ENCODE results near the gene RPUSD1.
"Not testable (repeated sequence)": the region's sequence is repeated elsewhere in the genome, so short reads cannot be mapped to it uniquely, and the experiment has no call there.

The RPUSD1 gene, protein sequence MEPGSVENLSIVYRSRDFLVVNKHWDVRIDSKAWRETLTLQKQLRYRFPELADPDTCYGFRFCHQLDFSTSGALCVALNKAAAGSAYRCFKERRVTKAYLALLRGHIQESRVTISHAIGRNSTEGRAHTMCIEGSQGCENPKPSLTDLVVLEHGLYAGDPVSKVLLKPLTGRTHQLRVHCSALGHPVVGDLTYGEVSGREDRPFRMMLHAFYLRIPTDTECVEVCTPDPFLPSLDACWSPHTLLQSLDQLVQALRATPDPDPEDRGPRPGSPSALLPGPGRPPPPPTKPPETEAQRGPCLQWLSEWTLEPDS
- long read RNA-seq, donor 1, transcript RPUSD1-201 (6 exons, 2,050 nt) = major isoform, 5 of 6 reads
- long read RNA-seq, donor 1, partial matches to known transcripts = 0 of 6 reads
- long read RNA-seq, donor 1, other reads (novel, unspliced or antisense) = 0 of 6 reads
- long read RNA-seq, donor 2, transcript RPUSD1-201 (6 exons, 2,050 nt) = major isoform, 5 of 7 reads
- long read RNA-seq, donor 2, partial matches to known transcripts = 0 of 7 reads
- long read RNA-seq, donor 2, other reads (novel, unspliced or antisense) = 0 of 7 reads
- long read RNA-seq, donor 3, partial matches to known transcripts = 0 of 1 reads
- long read RNA-seq, donor 3, other reads (novel, unspliced or antisense) = 0 of 1 reads
- long read RNA-seq, donor 4, transcript RPUSD1-201 (6 exons, 2,050 nt) = major isoform, 7 of 7 reads
- long read RNA-seq, donor 4, partial matches to known transcripts = 0 of 7 reads
- long read RNA-seq, donor 4, other reads (novel, unspliced or antisense) = 0 of 7 reads
- long read RNA-seq, donor 5, partial matches to known transcripts = 0 of 5 reads
- long read RNA-seq, donor 5, other reads (novel, unspliced or antisense) = 0 of 5 reads
- long read RNA-seq, donor 6, transcript RPUSD1-201 (6 exons, 2,050 nt) = major isoform, 6 of 10 reads
- long read RNA-seq, donor 6, partial matches to known transcripts = 0 of 10 reads
- long read RNA-seq, donor 6, other reads (novel, unspliced or antisense) = 0 of 10 reads
- long read RNA-seq, donor 7 = 0 reads
- long read RNA-seq, donor 8, partial matches to known transcripts = 0 of 3 reads
- long read RNA-seq, donor 8, other reads (novel, unspliced or antisense) = 0 of 3 reads

- DNase-seq = peak; percentile 65
Observed at GRCh38 chr16:787978-788398, at the start of gene RPUSD1. RPUSD1 (minus strand) TSS chr16:788381; CDS start chr16:787737, 644 bp downstream.

GRCh38 chr16:836822-837221 lies 48.6 kb upstream of the RPUSD1 start:
- not testable (repeated sequence) for DNase-seq

GRCh38 chr16:836221-836620 lies 48.0 kb upstream of the RPUSD1 start:
- DNase-seq = no peak

DNA sequence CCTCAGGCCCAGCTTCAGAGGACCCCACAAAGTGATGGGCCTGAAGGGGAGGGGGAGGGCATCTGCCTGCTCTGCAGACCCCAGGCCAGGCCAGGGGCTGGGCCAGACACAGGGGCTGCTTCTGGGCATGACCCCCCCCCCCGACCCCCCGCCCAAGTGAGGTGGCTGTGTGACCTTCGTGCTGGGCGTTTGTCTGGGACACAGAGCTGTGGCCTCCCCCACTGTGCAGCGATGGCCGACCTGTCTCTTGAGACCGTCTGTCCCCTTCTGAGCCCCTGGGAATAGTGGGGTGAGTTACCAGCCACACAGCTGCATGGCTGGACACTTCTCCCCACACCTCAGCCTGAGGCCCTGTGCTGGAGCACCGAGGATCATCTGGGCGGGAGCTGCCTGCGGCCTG lies 47.2 kb upstream of the RPUSD1 start:
- DNase-seq = no peak

- no peak for DNase-seq
Observed at GRCh38 chr16:833411-833810, 45.2 kb upstream of the RPUSD1 start.

- no peak for DNase-seq
Observed at GRCh38 chr16:832652-833336, 44.6 kb upstream of the RPUSD1 start.

DNA sequence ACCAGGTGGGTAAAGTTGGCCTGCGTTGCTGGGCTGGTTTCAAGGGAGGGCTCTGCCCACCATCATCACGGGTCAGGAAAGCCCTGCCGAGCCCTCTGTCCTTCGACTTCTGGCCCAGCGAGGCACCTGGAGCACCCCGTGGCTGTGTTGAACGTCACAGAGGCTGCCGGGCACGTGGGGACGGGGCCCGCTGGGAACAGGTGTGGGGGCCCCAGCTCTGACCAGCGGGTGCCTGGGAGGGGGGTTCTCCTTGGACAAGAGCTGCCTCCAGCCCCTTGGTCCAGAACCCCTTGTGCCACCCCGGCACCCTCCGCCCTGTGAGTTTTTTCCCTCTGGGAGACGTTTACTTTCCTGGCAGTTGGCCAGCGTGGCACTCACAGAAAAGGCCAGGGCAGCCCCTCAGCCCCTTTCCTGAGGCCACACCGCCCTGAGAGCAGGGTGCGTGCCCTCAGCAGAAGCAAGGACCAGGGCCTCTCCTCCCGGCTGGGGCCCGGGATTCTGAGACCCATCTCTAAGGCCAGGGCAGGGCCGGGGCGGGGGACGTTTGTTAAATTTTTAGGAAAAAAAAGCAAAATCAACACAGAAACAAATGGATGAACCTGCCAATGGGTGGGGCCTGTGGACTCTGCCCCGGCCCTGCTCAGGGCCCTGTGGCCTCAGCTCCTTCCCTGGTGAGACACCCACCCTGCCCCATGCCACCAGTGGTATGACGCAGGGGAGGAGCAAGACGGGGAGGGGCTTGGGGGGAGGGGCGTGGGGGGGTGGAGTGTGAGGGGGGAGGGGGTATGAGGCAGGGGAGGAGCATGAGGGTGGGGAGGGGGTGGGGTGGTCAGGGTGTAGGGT lies 43.6 kb upstream of the RPUSD1 start:
- no peak for DNase-seq

- DNase-seq = no peak
Observed at GRCh38 chr16:830871-831570, 42.8 kb upstream of the RPUSD1 start.

- DNase-seq = no peak
Observed at GRCh38 chr16:830107-830870, 42.1 kb upstream of the RPUSD1 start.

GRCh38 chr16:828891-829290 lies 40.7 kb upstream of the RPUSD1 start:
- DNase-seq = no peak

- DNase-seq = no peak
Observed at GRCh38 chr16:827513-827912, 39.3 kb upstream of the RPUSD1 start.

GRCh38 chr16:825341-826061 lies 37.3 kb upstream of the RPUSD1 start:
- no peak for DNase-seq

- no peak for DNase-seq
Observed at GRCh38 chr16:824601-825000, 36.4 kb upstream of the RPUSD1 start.

DNA sequence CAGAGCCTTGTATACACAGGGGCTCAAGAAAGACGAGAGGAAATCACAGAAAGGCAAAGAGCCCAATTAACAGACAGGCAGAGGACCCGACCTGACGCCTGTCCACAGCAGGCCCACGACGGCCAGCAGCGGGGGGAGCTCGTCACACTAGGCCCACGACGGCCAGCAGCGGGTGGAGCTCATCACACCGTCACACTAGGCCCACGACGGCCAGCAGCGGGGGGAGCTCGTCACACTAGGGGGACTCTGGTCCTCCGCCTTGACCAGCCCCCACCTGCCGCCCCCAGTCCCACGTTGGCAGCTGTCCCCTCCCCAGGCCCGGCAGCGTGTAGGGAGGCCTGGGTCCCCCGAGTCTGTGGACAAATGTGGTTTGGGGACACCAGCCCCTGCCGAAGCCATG lies 36.0 kb upstream of the RPUSD1 start:
- DNase-seq = no peak

DNA sequence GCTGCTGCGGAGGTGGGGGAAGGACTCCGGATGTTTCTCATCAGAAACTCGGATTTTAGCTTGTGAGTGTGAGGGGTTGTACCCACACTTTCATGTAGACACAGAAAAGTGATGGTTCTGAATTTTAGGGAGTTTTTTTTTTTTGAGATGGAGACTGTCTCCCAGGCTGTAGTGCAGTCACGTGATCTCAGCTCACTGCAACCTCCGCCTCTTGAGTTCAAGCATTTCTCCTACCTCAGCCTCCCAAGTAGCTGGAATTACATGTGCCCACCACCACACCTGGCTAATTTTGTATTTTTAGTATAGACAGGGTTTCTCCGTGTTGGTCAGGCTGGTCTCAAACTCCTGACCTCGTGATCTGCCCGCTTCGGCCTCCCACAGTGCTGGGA lies 34.7 kb upstream of the RPUSD1 start:
- DNase-seq = no peak

GRCh38 chr16:822174-822908 lies 34.2 kb upstream of the RPUSD1 start:
- no peak for DNase-seq

DNA sequence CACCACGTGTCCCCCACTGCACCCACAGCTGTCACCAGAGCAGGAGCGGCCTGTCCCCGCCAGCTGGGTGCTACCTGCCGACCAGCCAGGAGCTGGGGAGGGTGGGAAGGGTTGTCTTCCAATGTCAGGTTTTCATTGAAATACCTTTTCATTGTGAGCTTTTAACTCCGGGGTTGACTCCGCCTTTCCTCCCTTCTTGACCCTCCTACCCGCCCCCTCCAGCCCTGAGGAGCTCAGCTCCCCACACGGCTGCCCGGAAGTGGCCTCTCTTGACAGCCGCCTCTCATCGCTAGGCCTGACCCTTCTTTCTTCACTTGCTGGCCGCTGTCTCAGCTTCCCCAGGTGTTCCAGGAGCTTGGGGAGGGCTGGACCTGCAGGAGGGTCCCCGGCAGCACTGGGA lies 33.6 kb upstream of the RPUSD1 start:
- DNase-seq = no peak

GRCh38 chr16:820748-821147 lies 32.6 kb upstream of the RPUSD1 start:
- no peak for DNase-seq
